PC-9 (cell line): ENCODE data around the gene ACTR3C.

Source experiments
- EZH2 ChIP-seq: fragments of 200-600 bp; sonication (generic); IDR thresholded peaks from 2 replicates; pipeline ENCODE4 v1.8.0; 2017; ENCODE audit warnings: antibody characterized with exemption, low read depth
- TF ChIP-seq, protein P1 (sequence below): fragments of 200-600 bp; sonication (generic); conservative IDR thresholded peaks from 2 replicates; pipeline ENCODE4 v1.6.1; 2017; ENCODE audit warnings: mixed run types, antibody characterized with exemption, mild to moderate bottlenecking, moderate library complexity

DNA sequence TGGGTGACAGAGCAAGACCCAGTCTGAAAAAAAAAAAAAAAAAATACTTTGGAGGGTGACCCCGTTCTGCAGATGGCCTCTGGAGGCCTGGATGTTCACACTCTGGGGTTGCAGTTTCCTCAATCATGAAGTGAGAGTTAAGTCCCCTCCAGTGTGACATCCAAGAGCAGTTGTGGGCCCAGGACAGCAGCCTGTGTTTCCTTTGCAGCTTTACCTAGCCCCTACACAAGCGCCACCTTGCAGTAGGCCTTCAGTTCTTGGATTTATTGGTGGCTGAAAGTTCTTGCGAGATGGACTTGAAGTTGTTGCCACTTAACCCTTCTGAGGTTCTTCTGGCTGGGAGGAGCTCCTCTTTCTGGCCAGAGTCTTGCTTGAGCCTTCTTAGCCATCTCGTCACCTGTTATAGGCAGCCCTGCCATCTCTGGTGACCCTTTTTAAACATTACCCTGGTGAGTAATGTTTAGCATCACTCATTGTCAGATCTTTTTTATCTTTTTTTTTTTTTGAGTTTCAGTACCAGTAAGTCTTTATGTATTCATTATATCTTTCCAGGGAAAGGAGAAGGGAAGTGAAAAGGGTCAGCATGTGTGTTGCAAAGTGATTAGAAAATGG, 3.4 kb upstream of the ACTR3C start:
- TF ChIP-seq, protein P1, sequence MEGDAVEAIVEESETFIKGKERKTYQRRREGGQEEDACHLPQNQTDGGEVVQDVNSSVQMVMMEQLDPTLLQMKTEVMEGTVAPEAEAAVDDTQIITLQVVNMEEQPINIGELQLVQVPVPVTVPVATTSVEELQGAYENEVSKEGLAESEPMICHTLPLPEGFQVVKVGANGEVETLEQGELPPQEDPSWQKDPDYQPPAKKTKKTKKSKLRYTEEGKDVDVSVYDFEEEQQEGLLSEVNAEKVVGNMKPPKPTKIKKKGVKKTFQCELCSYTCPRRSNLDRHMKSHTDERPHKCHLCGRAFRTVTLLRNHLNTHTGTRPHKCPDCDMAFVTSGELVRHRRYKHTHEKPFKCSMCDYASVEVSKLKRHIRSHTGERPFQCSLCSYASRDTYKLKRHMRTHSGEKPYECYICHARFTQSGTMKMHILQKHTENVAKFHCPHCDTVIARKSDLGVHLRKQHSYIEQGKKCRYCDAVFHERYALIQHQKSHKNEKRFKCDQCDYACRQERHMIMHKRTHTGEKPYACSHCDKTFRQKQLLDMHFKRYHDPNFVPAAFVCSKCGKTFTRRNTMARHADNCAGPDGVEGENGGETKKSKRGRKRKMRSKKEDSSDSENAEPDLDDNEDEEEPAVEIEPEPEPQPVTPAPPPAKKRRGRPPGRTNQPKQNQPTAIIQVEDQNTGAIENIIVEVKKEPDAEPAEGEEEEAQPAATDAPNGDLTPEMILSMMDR, result no peak
- TF ChIP-seq EZH2, result no peak
